NCI-H146 (cell line): Measurements from ENCODE around the gene ITM2C.

Experiments used
- DNase-seq: peaks from one replicate; lab custom pipeline; 2025; lab: John Stamatoyannopoulos, UW

Gene ITM2C

GRCh38 chr2:230927711-230928341 lies 63.1 kb downstream of the ITM2C start:
- DNase-seq, result no peak
